Sigmoid colon (tissue), 7 donors: ENCODE data around the gene GOLGA1. TPM values are rescaled to one million over a fixed set of nuclear protein-coding genes. Genes with fewer than 3 reads are reported as not detected.
A peak's percentile ranks its signal among the peaks of the same experiment; 100 is the strongest.

Experiments used
- DNase-seq: peaks from one replicate; pipeline ENCODE4 v3.0.0-alpha.2; 2019
- H3K27ac ChIP-seq, 4 donors: fragments of 200-600 bp; sonication (generic); one replicate each; pipeline ENCODE4 v1.5.1; 2016 to 2019; ENCODE audit warnings: mild to moderate bottlenecking in 1 of 4
- H3K27me3 ChIP-seq, 3 donors: fragments of 200-600 bp; sonication (generic); one replicate each; pipeline ENCODE4 v1.5.1; 2019; ENCODE audit warnings: mild to moderate bottlenecking in 1 of 3
- H3K36me3 ChIP-seq, 4 donors: fragments of 200-600 bp; sonication (generic); one replicate each; pipeline ENCODE4 v1.5.1; 2016 to 2019
- H3K4me1 ChIP-seq, 4 donors: fragments of 200-600 bp; sonication (generic); one replicate each; pipeline ENCODE4 v1.5.1; 2017 to 2019
- H3K4me3 ChIP-seq, 4 donors: fragments of 200-600 bp; sonication (generic); one replicate each; pipeline ENCODE4 v1.5.1; 2017 to 2019; ENCODE audit warnings: mild to moderate bottlenecking in 2 of 4, moderate library complexity in 1 of 4
- H3K9me3 ChIP-seq, 4 donors: fragments of 200-600 bp in 3 of 4; sonication (generic) in 3 of 4; one replicate each; pipeline versions ENCODE4 v1.5.1 to v1.6.1; 2013 to 2019
- CTCF ChIP-seq, 4 experiments: fragments of 450-650 bp in 3 of 4; fragments of 200-600 bp in 1 of 4; IDR thresholded peaks; one replicate each; pipeline ENCODE4 v1.5.1; 2016 to 2019; ENCODE audit warnings: antibody characterized with exemption in 4 of 4, mild to moderate bottlenecking in 3 of 4, moderate library complexity in 2 of 4
- EP300 ChIP-seq, 4 donors: sonication (generic); formaldehyde crosslinking; IDR thresholded peaks; one replicate each; pipeline ENCODE4 v1.6.1; 2017; ENCODE audit warnings: antibody characterized with exemption in 4 of 4
- POLR2A ChIP-seq, 2 donors: fragments of 450-650 bp; IDR thresholded peaks; one replicate each; pipeline ENCODE4 v1.6.1; 2016; ENCODE audit warnings: antibody characterized with exemption in 2 of 2, mild to moderate bottlenecking in 2 of 2, moderate library complexity in 2 of 2
- POLR2AphosphoS5 ChIP-seq, 4 donors: sonication (generic); formaldehyde crosslinking; IDR thresholded peaks; one replicate each; pipeline ENCODE4 v1.6.1; 2017; ENCODE audit warnings: antibody characterized with exemption in 4 of 4
- WGBS, 2 donors: extraction: QIAGEN DNeasy Blood & Tissue Kit; methylation state at CpG; one replicate each; pipeline ENCODE4 v1.1.7; 2013; 5-methylcytosine and 5-hydroxymethylcytosine counted together
- intact Hi-C: fragments of 100-400 bp; cut with DNase I; formaldehyde crosslinking; loops from one replicate; pipeline ENCODE4 v1.15.1; 2023
- polyA plus RNA-seq, 3 donors: library from polyadenylated mRNA; stranded (reverse); fragments of 200-250 nt; gene quantifications; one replicate each; pipeline ENCODE4 v1.2.3, GENCODE V29; 2013
- small RNA-seq, 3 donors: library from RNA; depleted of rRNA; stranded (forward); fragments of <200 nt; gene quantifications; one replicate each; pipeline ENCODE3, GENCODE V24; 2016
- total RNA-seq, 4 donors: library from RNA; depleted of rRNA; stranded (reverse); fragments of >200 nt; gene quantifications; one replicate each; pipeline ENCODE4 v1.1.0, GENCODE V29; 2016
- donor health status: healthy with polysubstance abuse.
- donor health status: Bipolar disorder and iron deficiency.
- donor health status: healthy.

The GOLGA1 gene
- total and polyA plus RNA-seq, 7 donors, result 7.8 to 32.1 (median 15.1) TPM

- WGBS, 2 donors, result 80 to 85% methylated on average over 9 of the region's 9 CpGs
- intact Hi-C loops, result no loop called here
- H3K4me3 ChIP-seq, result no peak overlapping the region
- DNase-seq, result no peak
- peaks cover 0 to 36% (median 32%) of the 10 kb centered on the region in 4 donors for H3K4me1 ChIP-seq
- no peaks in the 10 kb centered on the region for H3K36me3 ChIP-seq
- no peaks in the 10 kb centered on the region for H3K9me3 ChIP-seq
- H3K27ac ChIP-seq, result peak overlapping the region; percentile 76 to 80 (median 79)
- no peaks in the 10 kb centered on the region for H3K27me3 ChIP-seq
- TF ChIP-seq POLR2A (IDR thresholded peaks at IDR 0.05), result no peak
- TF ChIP-seq CTCF (IDR thresholded peaks at IDR 0.05), result no peak
- no peak for TF ChIP-seq EP300 (IDR thresholded peaks at IDR 0.05)
- TF ChIP-seq POLR2AphosphoS5 (IDR thresholded peaks at IDR 0.05), result no peak
These were observed 109.1 kb downstream of the GOLGA1 start for GRCh38 chr9:124831642-124832364.

GRCh38 chr9:124830593-124830992, 110.3 kb downstream of the GOLGA1 start:
- Histone ChIP-seq H3K27ac (no peak overlapping the region), H3K9me3 (no peaks in the 10 kb centered on the region), H3K4me1 (peaks cover 0 to 30% (median 26%) of the 10 kb centered on the region in 4 donors), H3K27me3 (no peaks in the 10 kb centered on the region), H3K36me3 (no peaks in the 10 kb centered on the region), H3K4me3 (no peak overlapping the region)
- no peak for TF ChIP-seq CTCF (IDR thresholded peaks at IDR 0.05)
- TF ChIP-seq POLR2AphosphoS5 (IDR thresholded peaks at IDR 0.05), result no peak
- no peak for TF ChIP-seq EP300 (IDR thresholded peaks at IDR 0.05)
- TF ChIP-seq POLR2A (IDR thresholded peaks at IDR 0.05), result no peak
- intact Hi-C loops, result no loop called here
- 68% methylated on average over 4 of the region's 4 CpGs for WGBS, 2 donors
- no peak for DNase-seq

- no peaks in the 10 kb centered on the region for H3K36me3 ChIP-seq
- no peak overlapping the region for H3K27ac ChIP-seq
- intact Hi-C loops, result no loop called here
- no peak overlapping the region for H3K4me3 ChIP-seq
- no peak for TF ChIP-seq POLR2A (IDR thresholded peaks at IDR 0.05)
- TF ChIP-seq CTCF (IDR thresholded peaks at IDR 0.05), result no peak
- TF ChIP-seq POLR2AphosphoS5 (IDR thresholded peaks at IDR 0.05), result no peak
- no peak for TF ChIP-seq EP300 (IDR thresholded peaks at IDR 0.05)
- peaks cover 0 to 17% (median 13%) of the 10 kb centered on the region in 4 donors for H3K4me1 ChIP-seq
- no peaks in the 10 kb centered on the region for H3K27me3 ChIP-seq
- H3K9me3 ChIP-seq, result no peaks in the 10 kb centered on the region
- 15 to 49% methylated on average over 5 of the region's 5 CpGs for WGBS, 2 donors
- DNase-seq, result no peak
These were observed 111.6 kb downstream of the GOLGA1 start for GRCh38 chr9:124829334-124829669.

GRCh38 chr9:124828489-124829333, 112.2 kb downstream of the GOLGA1 start:
- Histone ChIP-seq H3K4me1 (peaks cover 0 to 14% (median 11%) of the 10 kb centered on the region in 4 donors), H3K27me3 (no peaks in the 10 kb centered on the region), H3K27ac (no peak overlapping the region), H3K9me3 (no peaks in the 10 kb centered on the region), H3K36me3 (no peaks in the 10 kb centered on the region), H3K4me3 (no peak overlapping the region)
- DNase-seq, result no peak
- no peak for TF ChIP-seq EP300 (IDR thresholded peaks at IDR 0.05)
- no peak for TF ChIP-seq CTCF (IDR thresholded peaks at IDR 0.05)
- TF ChIP-seq POLR2A (IDR thresholded peaks at IDR 0.05), result no peak
- no peak for TF ChIP-seq POLR2AphosphoS5 (IDR thresholded peaks at IDR 0.05)
- WGBS, 2 donors, result 26 to 35% methylated on average over 2 of the region's 2 CpGs
- intact Hi-C loops, result no loop called here

Small RNA genes within 50 kb of the gene (small RNA-seq; reads per million reads assigned to genes)
- 0 reads per million in 3 donors for gene RNU4-82P

Other genes starting within 250 kb of the GOLGA1 start
- gene NR6A1, start 169.8 kb downstream of the GOLGA1 start, total RNA-seq, result 1 to 10 TPM; 1.2 to 3.0 (median 2.0) TPM
- gene NR6A1, start 169.8 kb downstream of the GOLGA1 start, polyA plus RNA-seq, result 1 to 10 TPM in 1 of 3 donors, under 1 TPM in 2; 0.60 to 1.8 (median 0.69) TPM
- gene OLFML2A, start 163.9 kb downstream of the GOLGA1 start, total RNA-seq, result 100 to 1,000 TPM in 1 of 4 donors, 10 to 100 TPM in 3; 60.0 to 147 (median 65.5) TPM
- gene OLFML2A, start 163.9 kb downstream of the GOLGA1 start, polyA plus RNA-seq, result 1 to 10 TPM in 1 of 3 donors, under 1 TPM in 2; 0.46 to 3.4 (median 0.60) TPM
- gene WDR38, start 87.6 kb downstream of the GOLGA1 start, total RNA-seq, result not detected
- not detected for gene WDR38, start 87.6 kb downstream of the GOLGA1 start, polyA plus RNA-seq
- 1,000 to 10,000 TPM; 1,773 to 4,392 (median 3,675) TPM for gene RPL35, start 79.1 kb downstream of the GOLGA1 start, total RNA-seq
- 1,000 to 10,000 TPM; 3,565 to 4,971 (median 3,954) TPM for gene RPL35, start 79.1 kb downstream of the GOLGA1 start, polyA plus RNA-seq
- 10 to 100 TPM; 16.9 to 26.2 (median 24.5) TPM for gene ARPC5L, start 79.0 kb downstream of the GOLGA1 start, total RNA-seq
- 10 to 100 TPM; 57.7 to 70.3 (median 65.7) TPM for gene ARPC5L, start 79.0 kb downstream of the GOLGA1 start, polyA plus RNA-seq
- gene SCAI, start 202.4 kb upstream of the GOLGA1 start, total RNA-seq, result 10 to 100 TPM in 2 of 4 donors, 1 to 10 TPM in 2; 5.4 to 15.8 (median 11.4) TPM
- gene SCAI, start 202.4 kb upstream of the GOLGA1 start, polyA plus RNA-seq, result 1 to 10 TPM in 2 of 3 donors, under 1 TPM in 1; under 0.01 to 1.9 (median 1.4) TPM
- gene PPP6C, start 248.7 kb upstream of the GOLGA1 start, total RNA-seq, result 10 to 100 TPM; 24.9 to 34.6 (median 31.5) TPM
- 10 to 100 TPM; 24.8 to 41.6 (median 37.8) TPM for gene PPP6C, start 248.7 kb upstream of the GOLGA1 start, polyA plus RNA-seq